Measurements from ENCODE around the gene SPARC.

SPARC gene

DNA sequence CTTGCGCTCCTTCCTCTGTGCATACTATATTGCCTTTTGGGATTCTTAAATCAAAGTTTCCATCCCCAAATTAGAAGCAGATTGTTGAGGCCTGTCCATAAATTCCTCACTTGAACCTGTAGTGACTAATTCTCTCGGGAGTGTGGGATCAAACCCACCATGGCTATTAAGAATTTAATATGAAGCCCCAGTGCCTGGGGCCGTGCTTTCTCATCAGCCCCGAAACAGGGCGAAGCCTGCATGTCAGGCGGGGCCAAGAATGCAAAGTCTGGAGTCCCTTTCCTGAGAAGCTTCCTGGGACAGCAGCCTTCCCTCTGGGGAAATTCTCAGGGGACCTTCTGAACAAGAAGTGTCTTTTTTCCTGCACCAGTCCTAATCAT is 66.3 kb downstream of the SPARC start:
- DNase-seq, result peak; percentile 13

GRCh38 chr5:151619812-151620460 is 66.8 kb downstream of the SPARC start:
- DNase-seq, result peak; percentile 40

DNA sequence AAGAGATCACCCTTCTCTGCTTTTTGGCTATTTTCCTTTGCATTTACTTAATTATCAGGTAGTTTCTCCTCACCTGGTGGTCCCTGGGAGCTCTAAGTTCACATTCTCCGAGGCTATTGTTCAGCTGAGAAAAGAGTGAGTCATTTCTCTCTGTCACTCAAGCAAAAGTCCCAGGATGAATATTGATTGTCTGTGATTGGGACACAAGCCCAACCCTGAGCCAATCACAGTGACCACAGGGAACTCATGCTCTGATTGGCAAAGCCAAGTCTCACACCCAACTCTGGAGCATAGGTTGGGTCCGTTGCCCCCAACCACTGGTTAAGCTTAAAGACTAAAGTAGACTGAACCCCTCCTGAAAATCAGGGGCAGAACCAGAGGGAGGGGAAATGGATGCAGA is 67.8 kb downstream of the SPARC start:
- DNase-seq, result no peak

DNA sequence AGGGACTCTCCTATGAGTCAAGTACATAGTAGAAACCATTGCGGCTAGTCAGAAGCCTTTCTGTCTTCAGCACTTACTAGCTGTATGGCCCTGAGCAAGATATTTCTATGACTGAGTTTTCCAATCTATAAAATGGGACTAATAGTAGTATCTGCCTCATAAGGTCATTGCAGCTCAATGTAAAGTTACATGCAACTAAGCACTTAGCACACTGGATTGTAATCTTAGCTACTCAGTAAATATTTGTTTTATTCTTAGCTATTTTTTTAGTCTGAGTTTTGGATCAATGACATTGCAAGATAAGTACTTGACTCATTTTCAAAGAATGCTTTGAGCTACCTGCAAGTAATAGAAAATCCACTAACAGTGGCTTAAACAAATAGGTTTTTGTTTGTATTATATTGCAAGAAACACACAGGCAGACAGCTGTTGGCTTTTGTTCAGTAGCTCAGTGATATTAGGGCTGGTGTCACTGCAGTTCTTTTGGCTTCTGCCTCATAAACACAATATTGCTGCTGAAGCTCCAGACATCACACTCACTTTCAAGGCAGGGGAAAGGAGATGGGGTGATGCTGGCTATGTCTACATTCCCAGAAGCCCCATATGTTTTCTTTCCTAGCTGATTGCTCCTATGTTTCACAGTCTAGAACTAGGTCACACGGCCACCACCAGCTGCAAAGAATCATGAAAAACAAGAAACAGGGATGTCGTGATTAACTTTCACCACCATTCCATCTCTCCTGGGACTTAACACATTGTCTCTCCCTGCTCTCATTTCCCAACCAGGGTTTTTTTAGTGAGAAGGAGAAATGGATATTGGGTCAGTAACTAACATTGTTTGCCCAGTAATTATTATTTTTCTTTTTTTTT is 68.6 kb downstream of the SPARC start:
- DNase-seq, result peak; percentile 19

DNA sequence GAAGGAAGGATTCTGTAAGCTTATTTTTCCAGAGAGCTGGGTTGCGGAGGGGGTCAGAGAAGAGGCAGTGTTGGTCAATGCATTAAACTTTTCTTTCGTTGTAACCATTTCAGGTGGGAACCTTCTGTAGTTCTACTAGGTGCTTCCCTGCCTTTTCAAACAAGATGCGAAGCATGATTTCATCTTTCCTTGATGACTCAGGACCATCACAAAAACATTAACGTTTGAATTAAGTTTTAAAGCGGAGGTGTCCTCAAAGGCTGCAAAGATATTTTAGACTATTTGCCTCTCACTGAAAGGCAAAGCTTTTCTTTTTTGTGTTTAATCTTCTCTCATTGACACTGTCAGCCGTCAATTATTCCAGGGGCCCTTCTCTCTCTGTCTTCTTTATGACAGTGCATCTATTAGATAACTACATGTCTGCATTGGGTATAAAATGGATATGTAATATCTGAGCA is 69.3 kb downstream of the SPARC start:
- no peak for DNase-seq

DNA sequence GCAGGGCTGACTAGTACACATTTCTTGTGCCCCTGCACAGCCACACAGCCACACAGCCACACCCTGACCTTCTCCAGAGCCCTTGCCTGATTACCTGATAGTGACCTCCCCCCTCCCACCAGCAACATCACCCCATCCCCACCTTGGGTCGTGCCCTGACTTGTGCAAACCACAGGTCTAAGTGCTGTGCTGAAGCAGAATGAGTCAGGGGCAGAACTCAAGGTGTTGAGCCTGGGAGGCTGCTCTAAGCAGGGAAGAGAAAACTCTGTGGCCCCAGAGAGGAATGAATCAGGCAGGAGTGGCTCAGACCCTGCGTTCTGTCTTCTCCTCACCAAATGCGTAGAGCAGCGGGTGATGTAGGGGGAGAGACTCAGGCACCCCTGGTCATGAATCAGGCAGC is 71.3 kb downstream of the SPARC start:
- no peak for DNase-seq

DNA sequence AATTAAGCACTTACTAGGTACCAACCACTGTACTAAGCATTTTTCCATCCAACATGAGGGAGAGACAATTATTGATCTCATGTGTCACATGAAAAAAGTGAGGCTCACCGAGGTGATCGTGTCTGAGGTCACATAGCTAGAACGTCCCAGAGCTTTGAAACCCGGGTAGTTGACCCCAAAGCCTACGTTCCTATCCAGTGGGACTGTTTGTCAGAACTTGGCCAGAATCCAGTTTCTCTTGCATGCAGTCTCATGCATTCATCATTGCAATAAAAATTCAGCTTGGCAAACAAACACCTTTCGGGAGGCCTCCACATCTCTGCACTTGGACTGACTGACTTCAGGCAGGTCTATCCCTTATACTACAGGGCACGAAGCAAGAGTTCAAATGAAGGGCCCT is 72.2 kb downstream of the SPARC start:
- no peak for DNase-seq

DNA sequence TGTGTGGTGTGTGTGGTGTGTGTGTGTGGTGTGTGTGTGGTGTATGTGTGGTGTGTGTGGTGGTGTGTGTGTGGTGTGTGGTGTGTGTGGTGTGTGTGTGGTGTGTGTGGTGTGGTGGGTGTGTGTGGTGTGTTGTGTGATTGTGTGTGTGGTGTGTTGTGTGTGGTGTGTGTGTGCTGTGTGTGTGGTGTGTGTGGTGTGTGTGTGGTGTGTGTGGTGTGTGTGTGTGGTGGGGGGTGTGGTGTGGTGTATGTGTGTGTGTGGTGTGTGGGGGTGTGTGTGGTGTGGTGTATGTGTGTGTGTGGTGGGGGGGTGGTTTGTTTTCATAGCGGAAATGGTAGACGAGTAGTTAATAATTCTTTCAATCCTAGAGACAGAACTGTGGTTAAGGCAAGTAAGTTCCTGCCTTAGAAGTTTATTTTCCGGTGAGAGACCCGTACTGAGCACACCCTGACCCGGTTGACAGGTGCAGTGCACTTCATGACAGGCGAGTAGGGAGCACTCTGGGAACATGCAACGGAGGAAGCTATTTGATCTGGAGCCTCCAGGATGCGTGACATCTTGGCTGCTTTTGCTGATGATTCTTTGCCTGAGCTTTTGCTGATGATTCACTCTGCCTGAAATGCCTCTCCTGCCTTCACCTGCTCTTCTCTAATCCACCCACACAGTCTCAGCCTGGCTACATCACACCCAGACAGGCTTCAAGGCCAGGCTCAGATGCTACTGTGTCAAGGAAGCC is 73.9 kb downstream of the SPARC start:
- no peak for DNase-seq

- no peak for DNase-seq
Measured at GRCh38 chr5:151611127-151611775, 75.5 kb downstream of the SPARC start.

Data from fibroblast of skin of back (primary cell).